ENCODE results near the gene RPAP3.

- TF ChIP-seq CTCF (IDR thresholded peaks at IDR 0.05) (no peak), POLR2A (IDR thresholded peaks at IDR 0.05) (no peak)
These were observed 1.1 kb downstream of the RPAP3 start for GRCh38 chr12:47704719-47705118.
